GM18951 (cell line): ENCODE measurements around the gene LYRM9.

ENCODE experiments used
- POLR2A ChIP-seq: IDR thresholded peaks from 4 replicates; pipeline ENCODE4 v1.6.1; 2011; ENCODE audit warnings: mild to moderate bottlenecking; ENCODE audit not compliant: insufficient read length, insufficient read depth; ENCODE audit errors: extremely low read depth
- in situ Hi-C: fragments of 300-500 bp; cut with MboI; formaldehyde crosslinking; loops from one replicate; pipeline ENCODE4 v1.12.0; 2022; ENCODE audit warnings: low sequenced_read_pairs, mixed read lengths, inconsistent platforms; ENCODE audit not compliant: unreplicated experiment

The LYRM9 gene

GRCh38 chr17:27892866-27893769 lies at the start of gene LYRM9:
Gene LYRM9 (minus strand): TSS chr17:27893365. CDS start chr17:27882694, 10,671 bp downstream.
- in situ Hi-C loops = no loop called here
- peak; percentile 74 for TF ChIP-seq POLR2A

DNA sequence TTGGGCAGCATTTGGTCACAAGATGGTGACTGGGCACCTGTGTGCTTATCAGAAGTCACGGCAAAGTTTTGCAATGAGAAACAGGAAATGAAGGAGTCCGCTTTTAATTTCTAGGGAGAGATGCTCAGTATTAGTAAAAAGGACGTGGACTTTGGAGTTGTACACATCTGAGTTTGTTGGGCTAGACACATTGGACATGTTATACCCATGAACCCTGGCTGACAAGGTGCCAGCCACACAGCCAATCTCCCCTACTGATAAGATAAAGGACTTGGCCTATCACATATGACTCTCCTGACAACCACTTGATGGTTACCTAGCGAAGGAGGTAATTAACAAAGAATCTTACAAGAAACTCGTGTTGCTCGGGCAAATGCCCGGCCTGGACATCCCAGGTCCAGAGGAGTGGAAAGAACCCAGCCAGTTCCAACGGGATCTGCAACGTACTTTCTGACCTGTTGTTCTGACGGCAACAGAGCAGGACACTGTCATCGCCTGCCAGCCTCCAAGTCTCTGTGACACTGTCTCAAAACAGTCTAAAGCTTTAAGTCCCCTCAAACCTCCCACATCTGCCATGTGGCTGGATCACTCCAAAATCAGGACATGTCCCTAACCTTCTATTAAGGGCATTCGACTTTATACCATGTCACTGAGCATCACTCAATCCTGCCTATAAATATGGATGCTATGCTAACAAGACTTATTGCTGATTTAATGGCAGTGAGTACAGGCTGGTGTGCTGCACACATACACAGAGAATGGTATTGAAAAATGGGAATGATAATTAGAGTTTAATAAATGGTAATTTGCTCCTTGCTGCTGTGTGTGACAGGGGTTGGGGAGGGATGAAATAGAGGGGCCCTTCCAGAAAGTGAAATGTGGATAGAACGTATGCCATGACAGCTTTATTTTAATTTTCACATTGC lies 47.6 kb upstream of the LYRM9 start:
- in situ Hi-C loops = no loop called here
- no peak for TF ChIP-seq POLR2A

- no peak for TF ChIP-seq POLR2A
- in situ Hi-C loops = no loop called here
These were observed 46.6 kb upstream of the LYRM9 start for GRCh38 chr17:27939474-27940465.

GRCh38 chr17:27938864-27939263 lies 45.7 kb upstream of the LYRM9 start:
- in situ Hi-C loops = no loop called here
- no peak for TF ChIP-seq POLR2A

DNA sequence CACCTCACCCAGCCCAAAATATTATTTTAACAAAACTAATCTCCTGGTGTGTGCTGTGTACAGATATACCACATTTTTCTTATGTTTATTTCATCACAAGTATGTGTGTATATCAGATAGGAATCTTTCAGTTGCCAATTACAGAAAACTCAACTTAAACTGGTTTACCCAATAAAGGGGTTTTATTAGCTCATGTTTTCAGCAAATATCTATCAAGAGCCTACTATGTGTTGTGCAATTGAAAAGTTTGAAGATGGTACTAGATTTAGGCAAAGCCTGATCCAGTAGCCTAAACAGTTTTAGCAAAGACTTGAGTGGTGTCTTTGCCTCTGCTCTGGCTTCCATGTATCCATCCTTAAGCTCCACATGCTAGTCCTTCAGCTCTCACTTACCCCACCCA lies 45.1 kb upstream of the LYRM9 start:
- no peak for TF ChIP-seq POLR2A
- in situ Hi-C loops = no loop called here

- no peak for TF ChIP-seq POLR2A
- in situ Hi-C loops = no loop called here
These were observed 43.9 kb upstream of the LYRM9 start for GRCh38 chr17:27937025-27937546.

DNA sequence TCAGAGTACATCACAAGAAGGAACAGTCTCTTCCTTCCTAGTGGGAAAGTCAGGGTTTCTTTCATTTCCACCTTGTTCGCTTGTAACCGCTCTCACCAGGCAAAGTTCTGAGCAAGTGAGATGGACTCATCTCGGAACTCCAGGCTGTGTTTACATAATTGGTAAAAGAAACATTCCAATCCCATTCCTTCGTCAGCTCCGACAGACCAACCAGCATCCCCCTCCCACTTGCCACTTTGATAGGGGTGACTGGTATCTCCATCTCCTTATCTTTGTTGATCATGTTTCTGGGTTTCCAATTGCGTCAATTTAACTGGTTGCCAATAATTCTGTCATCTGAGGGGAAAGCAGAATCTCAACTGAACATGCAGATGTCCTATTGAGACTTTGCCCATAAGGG lies 36.8 kb upstream of the LYRM9 start:
- no peak for TF ChIP-seq POLR2A
- in situ Hi-C loops = no loop called here

DNA sequence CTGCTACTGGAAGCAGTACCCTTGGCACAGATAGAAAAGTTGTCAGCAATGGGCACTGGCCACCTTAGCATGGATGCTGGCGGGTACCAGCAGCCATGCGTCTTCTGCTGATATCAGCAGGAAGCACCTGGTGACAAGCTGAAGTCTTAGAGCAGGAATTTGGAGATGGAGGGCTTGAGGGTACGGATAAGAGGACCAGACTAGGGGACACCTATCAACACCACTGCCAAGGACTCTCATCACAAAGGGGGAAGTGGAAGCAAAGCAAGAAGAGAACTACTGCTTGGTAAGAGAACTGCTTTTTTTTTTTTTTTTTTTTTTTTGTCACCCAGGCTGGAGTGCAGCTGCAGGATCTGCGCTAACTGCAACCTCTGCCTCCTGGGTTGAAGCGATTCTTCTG lies 35.4 kb upstream of the LYRM9 start:
- in situ Hi-C loops = no loop called here
- no peak for TF ChIP-seq POLR2A

GRCh38 chr17:27927781-27928180 lies 34.6 kb upstream of the LYRM9 start:
- in situ Hi-C loops = no loop called here
- TF ChIP-seq POLR2A = no peak

DNA sequence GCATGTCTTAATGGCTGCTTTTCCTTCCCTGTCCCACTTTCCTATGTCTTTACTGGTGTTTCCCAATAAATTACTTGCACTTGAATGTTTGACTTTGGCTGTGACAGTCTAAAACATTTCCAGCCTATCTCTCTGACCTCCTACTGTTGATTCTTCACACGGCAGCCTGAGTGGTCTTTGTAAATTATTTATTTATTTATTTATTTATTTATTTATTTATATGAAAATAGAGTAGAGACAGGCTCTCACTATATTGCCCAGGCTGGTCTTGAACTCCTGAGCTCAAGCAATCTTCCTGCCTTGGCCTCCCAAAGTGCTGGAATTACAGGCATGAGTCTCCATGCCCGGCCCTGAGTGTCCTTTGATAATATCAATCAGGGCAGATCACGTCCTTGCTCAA lies 28.4 kb upstream of the LYRM9 start:
- no peak for TF ChIP-seq POLR2A
- in situ Hi-C loops = no loop called here

DNA sequence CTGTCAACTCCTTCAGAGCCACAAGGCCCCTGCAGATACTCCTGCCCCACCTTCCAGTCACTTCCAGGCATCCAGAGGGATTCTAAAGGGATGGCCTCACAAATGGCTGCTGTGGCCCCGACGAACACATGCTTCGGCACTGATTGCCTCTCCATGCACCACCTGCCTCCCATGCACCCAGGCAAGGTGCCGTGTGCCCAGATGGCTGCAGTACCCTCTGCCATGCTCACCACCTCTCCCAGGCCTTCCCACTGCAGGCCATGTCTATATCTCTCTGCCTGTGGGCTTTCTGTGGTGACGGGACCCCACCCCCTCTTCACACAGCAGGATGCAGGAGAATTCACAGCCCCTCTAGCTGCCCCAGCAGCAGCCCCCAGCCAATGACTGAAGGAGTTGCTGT lies 27.9 kb upstream of the LYRM9 start:
- no peak for TF ChIP-seq POLR2A
- in situ Hi-C loops = no loop called here

- in situ Hi-C loops = no loop called here
- TF ChIP-seq POLR2A = no peak
These were observed 27.4 kb upstream of the LYRM9 start for GRCh38 chr17:27920569-27920968.
